ENCODE results near the gene CADPS2.

- no peak for TF ChIP-seq CTCF (conservative IDR thresholded peaks at IDR 0.05 in 1 of 2, IDR thresholded peaks at IDR 0.05 in 1 of 2; ENCODE audit: extremely low read depth in 1 of 2, insufficient read depth in 1 of 2, low read depth in 1 of 2, low read length in 2 of 2)
- no peak for TF ChIP-seq EZH2 (IDR thresholded peaks at IDR 0.05; ENCODE audit: borderline replicate concordance, low read length)
Observed at GRCh38 chr7:122789156-122789555, 97.1 kb downstream of the CADPS2 start.
